ENCODE results near the gene KCNAB2.

DNA sequence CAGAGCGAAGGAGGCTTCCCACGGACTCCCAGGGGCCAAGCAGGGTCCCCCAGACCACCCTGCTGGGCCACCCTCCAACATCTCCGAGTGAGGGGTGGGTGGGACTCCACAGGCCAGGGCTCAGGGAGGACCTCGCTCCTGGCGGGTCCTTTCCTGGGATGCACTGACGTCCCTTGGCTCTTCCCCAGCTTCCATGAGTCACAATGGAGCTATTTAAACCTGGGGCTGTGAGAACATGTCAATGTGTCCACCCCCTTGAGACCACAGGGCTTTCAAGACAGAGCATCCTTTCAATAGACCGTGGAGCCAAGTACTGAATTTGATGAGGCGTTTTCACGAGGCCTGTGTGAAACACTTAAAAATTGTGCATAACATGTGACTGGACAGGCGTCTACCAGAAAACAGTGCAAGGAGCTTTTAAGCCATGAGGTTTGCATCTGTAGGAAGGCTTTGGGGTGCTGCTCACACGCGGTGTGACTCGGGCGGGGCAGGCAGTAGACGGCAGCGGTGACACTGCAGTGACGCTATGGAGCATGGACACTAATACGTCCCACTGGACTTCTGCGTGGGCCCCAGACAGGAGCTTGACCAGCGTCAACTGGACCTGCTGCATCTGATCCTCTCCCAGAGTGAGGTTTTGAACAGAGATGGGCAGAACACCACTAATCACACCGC is 29.4 kb upstream of the KCNAB2 start:
- TF ChIP-seq SUZ12 (IDR thresholded peaks at IDR 0.05; ENCODE audit: extremely low read depth, insufficient read depth, insufficient read length) (no peak), ZNF274 (IDR thresholded peaks at IDR 0.05; ENCODE audit: low read depth, low read length) (no peak), YY1 (IDR thresholded peaks at IDR 0.05; ENCODE audit: insufficient read depth, insufficient read length) (no peak)
